ENCODE data around the gene TMEM207. TPM values are rescaled to one million over a fixed set of nuclear protein-coding genes. Genes with fewer than 3 reads are reported as not detected.

The TMEM207 gene
- total RNA-seq, 1 donor from 2014 or later = not detected

- H3K27me3 ChIP-seq (ENCODE audit: insufficient read depth, low read length) = no peaks in the 10 kb centered on the region
- H3K36me3 Mint-ChIP-seq (ENCODE audit: low read depth, unreplicated experiment) = no peaks in the 10 kb centered on the region
- no peaks in the 10 kb centered on the region for H3K9me3 ChIP-seq (ENCODE audit: insufficient read depth, low read depth, low read length)
- no peak overlapping the region for H3K4me3 ChIP-seq (ENCODE audit: insufficient read depth, low read depth, low read length)
- no peaks in the 10 kb centered on the region for H4K20me1 ChIP-seq (ENCODE audit: insufficient read depth, low read length)
- H3K4me1 ChIP-seq (ENCODE audit: insufficient read depth, low read length) = no peaks in the 10 kb centered on the region
- DNase-seq (ENCODE audit: low read depth) (no peak), FAIRE-seq (no peak)
- no peak overlapping the region for H3K27ac Mint-ChIP-seq (ENCODE audit: unreplicated experiment)
- no peak overlapping the region for H3K4me2 ChIP-seq (ENCODE audit: low read length)
- H3K27me3 Mint-ChIP-seq (ENCODE audit: low read depth, unreplicated experiment) = no peaks in the 10 kb centered on the region
- H3K36me3 ChIP-seq (ENCODE audit: insufficient read depth, low read length) = no peaks in the 10 kb centered on the region
- TF ChIP-seq CTCF (IDR thresholded peaks at IDR 0.05; ENCODE audit: insufficient read depth, low read depth, low read length) = no peak
- no peak for TF ChIP-seq EZH2 (IDR thresholded peaks at IDR 0.05; ENCODE audit: insufficient read depth, low read length)
- no peak overlapping the region for H2AFZ ChIP-seq (ENCODE audit: low read depth, low read length)
- H3K9me3 Mint-ChIP-seq (ENCODE audit: unreplicated experiment) = peaks cover under 1% of the 10 kb centered on the region
- peaks cover 18% of the 10 kb centered on the region for H3K4me1 Mint-ChIP-seq (ENCODE audit: low read depth, unreplicated experiment)
- no peak overlapping the region for H3K27ac ChIP-seq (ENCODE audit: low read depth, low read length)
- H3K79me2 ChIP-seq (ENCODE audit: insufficient read depth, low read length) = no peaks in the 10 kb centered on the region
- H3K4me3 Mint-ChIP-seq (ENCODE audit: unreplicated experiment) = no peak overlapping the region
- no peak overlapping the region for H3K9ac ChIP-seq (ENCODE audit: low read length)
Measured at GRCh38 chr3:190442240-190442639, 7.5 kb downstream of the TMEM207 start.

- TF ChIP-seq CTCF (IDR thresholded peaks at IDR 0.05; ENCODE audit: insufficient read depth, low read depth, low read length) (no peak), EZH2 (IDR thresholded peaks at IDR 0.05; ENCODE audit: insufficient read depth, low read length) (no peak)
- H3K9me3 ChIP-seq (ENCODE audit: insufficient read depth, low read depth, low read length) = no peaks in the 10 kb centered on the region
- no peak overlapping the region for H3K4me2 ChIP-seq (ENCODE audit: low read length)
- Mint-ChIP-seq H3K4me3 (ENCODE audit: unreplicated experiment) (no peak overlapping the region), H3K27me3 (ENCODE audit: low read depth, unreplicated experiment) (no peaks in the 10 kb centered on the region), H3K27ac (ENCODE audit: unreplicated experiment) (peak overlapping the region; percentile 23), H3K4me1 (ENCODE audit: low read depth, unreplicated experiment) (peaks cover 31% of the 10 kb centered on the region), H3K36me3 (ENCODE audit: low read depth, unreplicated experiment) (no peaks in the 10 kb centered on the region), H3K9me3 (ENCODE audit: unreplicated experiment) (peaks cover 6% of the 10 kb centered on the region)
- FAIRE-seq = no peak
- H3K79me2 ChIP-seq (ENCODE audit: insufficient read depth, low read length) = no peaks in the 10 kb centered on the region
- DNase-seq (ENCODE audit: low read depth) = peak; percentile 63
- no peak overlapping the region for H2AFZ ChIP-seq (ENCODE audit: low read depth, low read length)
- H3K4me3 ChIP-seq (ENCODE audit: insufficient read depth, low read depth, low read length) = no peak overlapping the region
- H3K9ac ChIP-seq (ENCODE audit: low read length) = no peak overlapping the region
- no peak overlapping the region for H3K27ac ChIP-seq (ENCODE audit: low read depth, low read length)
- no peaks in the 10 kb centered on the region for H4K20me1 ChIP-seq (ENCODE audit: insufficient read depth, low read length)
- H3K27me3 ChIP-seq (ENCODE audit: insufficient read depth, low read length) = no peaks in the 10 kb centered on the region
- no peaks in the 10 kb centered on the region for H3K36me3 ChIP-seq (ENCODE audit: insufficient read depth, low read length)
- H3K4me1 ChIP-seq (ENCODE audit: insufficient read depth, low read length) = no peaks in the 10 kb centered on the region
Measured at GRCh38 chr3:190436331-190436730, 13.4 kb downstream of the TMEM207 start.

- Histone ChIP-seq H3K9ac (ENCODE audit: low read length) (no peak overlapping the region), H3K27me3 (ENCODE audit: insufficient read depth, low read length) (no peaks in the 10 kb centered on the region), H3K4me3 (ENCODE audit: insufficient read depth, low read depth, low read length) (no peak overlapping the region), H4K20me1 (ENCODE audit: insufficient read depth, low read length) (no peaks in the 10 kb centered on the region), H3K9me3 (ENCODE audit: insufficient read depth, low read depth, low read length) (no peaks in the 10 kb centered on the region), H3K4me2 (ENCODE audit: low read length) (no peak overlapping the region), H3K79me2 (ENCODE audit: insufficient read depth, low read length) (no peaks in the 10 kb centered on the region), H3K27ac (ENCODE audit: low read depth, low read length) (no peak overlapping the region), H3K36me3 (ENCODE audit: insufficient read depth, low read length) (no peaks in the 10 kb centered on the region), H3K4me1 (ENCODE audit: insufficient read depth, low read length) (no peaks in the 10 kb centered on the region), H2AFZ (ENCODE audit: low read depth, low read length) (peak overlapping the region; percentile 6)
- H3K4me3 Mint-ChIP-seq (ENCODE audit: unreplicated experiment) = no peak overlapping the region
- DNase-seq (ENCODE audit: low read depth) (peak; percentile 66), FAIRE-seq (no peak)
- H3K9me3 Mint-ChIP-seq (ENCODE audit: unreplicated experiment) = peaks cover 6% of the 10 kb centered on the region
- no peaks in the 10 kb centered on the region for H3K27me3 Mint-ChIP-seq (ENCODE audit: low read depth, unreplicated experiment)
- peak overlapping the region; percentile 93 for H3K27ac Mint-ChIP-seq (ENCODE audit: unreplicated experiment)
- TF ChIP-seq CTCF (IDR thresholded peaks at IDR 0.05; ENCODE audit: insufficient read depth, low read depth, low read length) (no peak), EZH2 (IDR thresholded peaks at IDR 0.05; ENCODE audit: insufficient read depth, low read length) (no peak)
- H3K4me1 Mint-ChIP-seq (ENCODE audit: low read depth, unreplicated experiment) = peaks cover 31% of the 10 kb centered on the region
- no peaks in the 10 kb centered on the region for H3K36me3 Mint-ChIP-seq (ENCODE audit: low read depth, unreplicated experiment)
Measured at GRCh38 chr3:190435618-190436017, 14.1 kb downstream of the TMEM207 start.

Data from astrocyte (in vitro differentiated cells and primary cell).